HG02870 (cell line): Measurements from ENCODE around the gene ITSN1.
"Not testable (repeated sequence)": the region's sequence is repeated elsewhere in the genome, so short reads cannot be mapped to it uniquely, and the experiment has no call there.

Experiments used
- ATAC-seq: cut with Tn5 transposase; IDR thresholded peaks from one replicate; pipeline ENCODE4 v1.9.1; 2021; ENCODE audit warnings: mild to moderate bottlenecking, moderate library complexity; ENCODE audit not compliant: unreplicated experiment

The ITSN1 gene

GRCh38 chr21:33857846-33858666 is 215.8 kb downstream of the ITSN1 start:
- ATAC-seq: no peak

GRCh38 chr21:33858667-33859372 is 216.5 kb downstream of the ITSN1 start:
- no peak for ATAC-seq

GRCh38 chr21:33859373-33860102 is 217.2 kb downstream of the ITSN1 start:
- no peak for ATAC-seq

GRCh38 chr21:33860332-33860879 is 218.1 kb downstream of the ITSN1 start:
- ATAC-seq: no peak

- ATAC-seq: no peak
These were observed 218.8 kb downstream of the ITSN1 start for GRCh38 chr21:33861125-33861524.

- ATAC-seq: not testable (repeated sequence)
These were observed 220.9 kb downstream of the ITSN1 start for GRCh38 chr21:33863191-33863590.

GRCh38 chr21:33864150-33864549 is 221.8 kb downstream of the ITSN1 start:
- ATAC-seq: no peak

- no peak for ATAC-seq
These were observed 222.9 kb downstream of the ITSN1 start for GRCh38 chr21:33865176-33865575.

- ATAC-seq: no peak
These were observed 223.8 kb downstream of the ITSN1 start for GRCh38 chr21:33865996-33866575.

GRCh38 chr21:33866826-33867225 is 224.5 kb downstream of the ITSN1 start:
- ATAC-seq: no peak

- not testable (repeated sequence) for ATAC-seq
These were observed 225.6 kb downstream of the ITSN1 start for GRCh38 chr21:33867868-33868267.

- ATAC-seq: no peak
These were observed 227.6 kb downstream of the ITSN1 start for GRCh38 chr21:33869873-33870272.

GRCh38 chr21:33870768-33871167 is 228.5 kb downstream of the ITSN1 start:
- no peak for ATAC-seq

- no peak for ATAC-seq
These were observed 228.9 kb downstream of the ITSN1 start for GRCh38 chr21:33871171-33871570.

GRCh38 chr21:33872881-33873515 is 230.7 kb downstream of the ITSN1 start:
- ATAC-seq: no peak

- ATAC-seq: no peak
These were observed 231.9 kb downstream of the ITSN1 start for GRCh38 chr21:33874161-33874560.

GRCh38 chr21:33875026-33875695 is 232.9 kb downstream of the ITSN1 start:
- no peak for ATAC-seq

- no peak for ATAC-seq
These were observed 236.5 kb downstream of the ITSN1 start for GRCh38 chr21:33878824-33879223.

- ATAC-seq: no peak
These were observed 238.3 kb downstream of the ITSN1 start for GRCh38 chr21:33880626-33881025.
